NCI-H2171 (cell line): ENCODE results near the gene DLST.

Experiments
- DNase-seq: peaks from one replicate; lab custom pipeline; 2025; lab: John Stamatoyannopoulos, UW

The DLST gene

DNA sequence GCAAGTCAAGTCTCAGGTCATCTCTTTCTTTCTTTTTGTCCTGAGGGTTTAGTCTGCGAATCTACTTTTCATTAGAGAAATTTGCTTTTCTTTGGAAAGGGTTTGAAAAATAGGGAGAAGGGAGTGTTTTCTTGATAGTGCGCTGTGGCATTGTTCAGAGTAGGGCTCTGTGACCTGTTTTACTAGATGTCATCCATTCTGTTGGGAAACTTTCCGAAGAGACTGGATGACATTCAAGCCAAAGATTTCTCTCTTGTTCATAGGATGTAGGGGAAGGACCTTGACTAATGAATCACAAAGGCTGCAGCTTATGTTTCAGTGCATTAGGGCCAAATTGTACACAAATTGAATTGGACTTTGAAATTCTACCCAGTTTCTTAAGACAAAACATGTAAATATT lies 14.7 kb downstream of the DLST start:
- DNase-seq, result no peak

DNA sequence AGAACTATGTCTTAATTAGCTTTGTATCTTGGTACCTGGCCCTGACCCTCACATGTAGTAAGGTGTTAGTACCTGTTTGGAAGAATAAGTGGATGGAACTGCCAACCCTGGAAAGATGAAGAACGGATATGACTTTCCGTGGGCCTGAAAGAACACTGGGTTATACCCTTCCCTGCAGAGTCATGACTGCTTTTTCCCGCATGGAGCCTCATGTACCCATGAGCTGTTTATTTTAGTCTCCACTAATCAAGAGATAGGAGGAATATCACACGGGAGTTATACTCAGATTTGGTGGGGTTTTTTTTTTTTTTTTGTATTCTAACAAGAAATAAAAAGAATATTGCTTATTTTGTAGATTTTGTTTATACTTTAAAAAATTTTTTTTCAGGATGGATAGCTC lies 15.9 kb downstream of the DLST start:
- DNase-seq, result no peak

GRCh38 chr14:74898083-74898482 lies 16.4 kb downstream of the DLST start:
- no peak for DNase-seq

DNA sequence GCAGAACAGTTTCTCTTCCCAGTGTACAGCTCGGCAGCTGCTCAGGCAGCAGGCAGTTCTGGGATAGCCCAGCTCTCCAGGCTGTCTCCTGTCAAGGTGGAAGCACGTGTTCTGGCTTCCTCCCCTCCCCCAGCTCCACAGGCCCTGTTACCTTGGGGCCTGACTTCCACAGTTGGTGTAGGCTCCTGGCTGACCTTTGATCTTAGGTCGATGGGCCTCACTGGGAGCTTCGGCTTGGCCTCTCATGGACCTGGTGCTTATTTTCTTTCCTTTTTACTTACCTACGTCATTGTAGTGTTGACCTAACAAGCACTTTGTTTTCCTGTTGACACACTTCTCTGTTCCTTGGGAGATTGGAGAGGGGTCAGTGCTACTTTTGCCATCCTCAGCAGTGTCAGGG lies 17.0 kb downstream of the DLST start:
- no peak for DNase-seq

DNA sequence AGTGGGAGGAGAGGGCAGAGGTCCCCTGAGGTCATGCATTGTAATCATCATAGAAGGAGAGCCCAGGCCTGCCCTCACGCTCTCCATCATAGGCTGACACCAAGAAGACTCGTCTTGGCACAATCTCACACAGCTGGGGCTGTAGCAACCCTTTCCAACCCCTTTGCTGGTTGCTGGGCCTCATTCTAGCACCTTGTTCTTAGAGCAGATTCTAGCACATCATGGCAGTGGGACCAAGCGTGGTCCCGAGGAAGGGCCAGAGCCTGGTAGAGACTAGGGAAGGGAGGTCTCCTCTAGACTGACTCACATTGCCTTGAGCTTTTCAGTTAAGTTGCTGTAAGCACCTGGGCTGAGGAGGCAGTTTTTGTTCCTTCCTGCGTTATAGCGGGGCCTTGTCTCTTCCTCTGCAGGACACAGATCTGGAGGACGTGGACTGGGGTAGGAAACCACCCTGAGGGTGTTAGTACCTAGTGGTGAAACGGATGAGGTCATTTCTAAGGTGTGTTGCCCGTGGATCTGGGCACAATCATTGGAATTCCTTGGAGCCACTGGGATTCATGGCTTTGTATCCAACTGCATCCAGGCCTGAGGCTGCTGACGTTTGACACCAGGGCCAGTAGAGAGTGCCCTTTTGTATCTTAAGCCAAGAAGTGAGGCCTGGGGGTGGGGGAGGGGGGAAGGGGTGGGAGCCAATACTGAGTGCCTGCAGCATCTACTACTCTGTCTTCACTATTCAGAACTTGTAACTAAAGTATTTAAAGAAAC lies 21.4 kb downstream of the DLST start:
- no peak for DNase-seq

GRCh38 chr14:74904635-74905503 lies 23.2 kb downstream of the DLST start:
- DNase-seq, result no peak

DNA sequence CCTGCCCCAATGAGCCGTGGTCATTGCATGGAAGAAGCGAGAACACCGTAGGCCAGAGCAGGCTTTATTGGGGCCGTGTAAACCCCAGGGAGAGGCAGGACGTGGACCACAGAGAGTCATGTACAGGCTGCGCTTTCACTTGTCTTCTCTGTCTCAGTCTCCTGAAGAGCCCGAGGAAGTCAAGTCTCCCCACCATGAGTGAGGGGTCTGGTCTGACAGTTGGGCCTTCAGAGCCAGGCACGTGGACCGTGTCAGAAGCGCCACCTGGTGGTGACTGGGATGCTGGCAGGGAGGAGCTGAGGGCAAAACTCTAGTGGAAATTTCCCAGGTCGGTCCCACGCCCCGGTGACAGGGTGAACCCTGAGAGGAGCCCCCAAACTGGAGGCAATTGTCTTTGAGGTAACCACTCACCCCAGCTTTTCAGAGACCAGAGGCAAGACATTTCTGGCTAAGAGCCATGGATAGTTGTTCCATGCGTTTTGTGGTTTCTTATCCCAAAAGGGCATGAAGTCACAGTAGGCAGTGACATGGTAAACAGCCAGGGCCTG lies 24.0 kb downstream of the DLST start:
- DNase-seq, result no peak

GRCh38 chr14:74906925-74907521 lies 25.3 kb downstream of the DLST start:
- no peak for DNase-seq

DNA sequence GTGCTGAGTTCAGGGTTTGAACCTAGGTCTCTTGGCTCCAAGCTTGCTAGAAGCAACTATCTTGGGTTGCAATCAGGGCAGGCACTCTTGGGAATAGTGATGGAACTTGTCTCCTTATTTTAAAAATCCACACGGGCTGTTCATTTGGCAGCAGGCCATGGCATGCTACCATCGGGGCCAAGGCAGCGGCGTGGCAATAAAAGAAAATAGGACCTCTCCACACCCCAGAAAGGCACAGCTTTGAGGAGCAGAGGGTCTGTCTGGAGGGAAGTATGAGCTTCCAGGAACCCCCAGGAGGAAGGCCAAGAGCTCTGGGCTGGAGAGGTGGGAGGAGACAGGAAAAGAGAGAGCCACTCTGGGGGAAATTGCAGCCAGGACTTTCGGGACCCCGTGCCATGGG lies 26.0 kb downstream of the DLST start:
- peak; percentile 62 for DNase-seq

DNA sequence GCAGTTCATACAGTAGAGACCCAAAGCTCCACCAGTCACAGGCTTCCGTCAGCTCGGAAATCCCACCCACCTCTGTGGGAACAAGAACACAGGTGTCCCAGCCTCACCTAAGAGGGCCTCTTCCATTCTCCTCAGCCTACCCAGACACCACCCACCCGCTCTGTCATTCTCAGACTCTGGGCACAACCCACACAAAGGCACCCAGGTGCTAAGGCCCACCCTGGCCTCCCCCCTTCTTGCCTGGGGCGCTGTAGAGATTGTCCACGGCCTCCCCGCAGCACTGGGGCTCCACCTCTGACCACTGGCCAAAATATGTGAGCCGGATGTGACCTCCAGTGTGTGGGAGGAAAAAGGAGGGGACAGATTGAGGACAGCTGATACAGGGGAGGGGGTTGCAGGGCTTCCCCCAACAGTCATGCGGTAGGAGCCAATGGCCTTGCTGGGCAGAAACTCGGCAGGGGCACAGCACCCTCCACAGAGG lies 27.2 kb downstream of the DLST start:
- DNase-seq, result no peak

DNA sequence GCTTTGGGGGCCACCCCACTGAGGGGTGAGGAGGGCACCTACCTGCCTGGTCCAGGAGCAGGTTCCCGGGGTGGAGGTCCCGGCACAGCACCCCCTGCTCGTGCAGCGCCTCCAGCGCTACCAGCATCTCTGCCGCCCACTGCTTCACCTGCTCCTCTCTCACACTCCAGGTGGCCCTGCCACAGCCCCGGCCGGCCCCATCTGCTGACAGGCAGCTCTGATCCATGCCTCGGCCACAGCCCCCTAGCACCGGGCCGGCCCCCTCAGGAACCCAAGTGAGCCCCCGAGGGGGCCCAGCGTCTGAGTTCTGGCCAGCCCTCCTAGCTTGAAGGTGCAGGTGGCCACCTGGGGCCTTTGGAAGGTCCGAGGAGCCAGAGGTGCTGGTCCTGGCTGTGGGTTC lies 27.8 kb downstream of the DLST start:
- no peak for DNase-seq

DNA sequence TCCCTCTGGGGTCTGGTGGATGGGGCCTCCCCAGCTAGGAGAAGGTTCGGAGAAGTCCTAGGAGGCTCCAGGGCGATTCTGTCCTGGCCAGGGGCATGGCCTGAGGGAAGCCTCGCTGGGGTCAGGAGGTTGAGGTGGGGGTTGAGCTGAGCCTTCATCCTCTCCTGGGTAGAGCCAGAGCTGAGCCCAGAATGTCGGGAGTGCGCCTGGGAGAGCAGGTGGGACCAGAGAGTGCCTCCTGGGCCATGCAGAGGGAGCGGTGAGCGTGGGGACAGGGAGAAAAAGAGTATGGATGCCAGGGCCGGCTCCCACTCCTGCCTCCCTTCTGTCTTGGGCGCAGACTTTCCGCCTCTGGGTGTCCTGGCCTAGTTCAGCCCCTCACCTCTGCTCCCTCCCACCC lies 28.2 kb downstream of the DLST start:
- no peak for DNase-seq

- DNase-seq, result no peak
Measured at GRCh38 chr14:74910556-74910955, 28.8 kb downstream of the DLST start.

DNA sequence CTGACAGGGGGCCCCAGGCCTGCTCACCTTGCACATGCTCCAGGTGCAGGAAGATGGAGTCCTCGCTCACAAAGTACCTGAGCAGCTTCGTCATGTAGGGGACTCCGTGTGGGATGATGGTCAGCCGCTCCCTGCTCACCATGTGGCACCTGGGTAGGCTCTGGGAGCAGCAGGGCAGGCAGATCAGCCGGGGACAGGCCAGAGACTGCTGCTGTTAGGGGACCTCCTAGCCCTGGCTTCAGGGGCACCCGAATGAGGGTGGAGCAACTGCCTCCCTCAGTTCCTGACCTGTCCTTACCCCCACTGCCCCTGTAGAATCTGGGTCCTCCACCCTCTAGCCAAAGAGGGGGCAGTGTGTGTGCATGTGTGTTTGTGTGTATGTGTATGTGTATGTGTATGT lies 29.5 kb downstream of the DLST start:
- no peak for DNase-seq

- no peak for DNase-seq
Measured at GRCh38 chr14:74911704-74912103, 30.0 kb downstream of the DLST start.

DNA sequence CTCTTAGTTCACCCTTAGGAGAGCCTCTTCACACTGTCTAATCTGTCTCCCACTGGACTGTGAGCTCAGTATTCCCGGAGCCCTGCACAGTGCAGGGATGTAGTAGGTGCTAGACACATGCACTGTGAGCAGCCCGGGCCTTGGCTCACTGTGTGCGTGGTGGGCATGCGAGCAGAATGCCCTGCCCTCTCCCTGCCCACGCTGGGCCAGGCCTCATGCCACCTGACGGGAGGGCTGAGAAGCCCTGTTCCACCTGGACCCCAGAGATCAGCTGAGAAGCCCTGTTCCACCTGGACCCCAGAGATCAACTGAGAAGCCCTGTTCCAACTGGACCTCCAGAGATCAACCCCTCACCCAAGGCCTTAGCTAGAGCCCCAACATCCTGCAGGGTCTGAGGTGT lies 30.4 kb downstream of the DLST start:
- no peak for DNase-seq

DNA sequence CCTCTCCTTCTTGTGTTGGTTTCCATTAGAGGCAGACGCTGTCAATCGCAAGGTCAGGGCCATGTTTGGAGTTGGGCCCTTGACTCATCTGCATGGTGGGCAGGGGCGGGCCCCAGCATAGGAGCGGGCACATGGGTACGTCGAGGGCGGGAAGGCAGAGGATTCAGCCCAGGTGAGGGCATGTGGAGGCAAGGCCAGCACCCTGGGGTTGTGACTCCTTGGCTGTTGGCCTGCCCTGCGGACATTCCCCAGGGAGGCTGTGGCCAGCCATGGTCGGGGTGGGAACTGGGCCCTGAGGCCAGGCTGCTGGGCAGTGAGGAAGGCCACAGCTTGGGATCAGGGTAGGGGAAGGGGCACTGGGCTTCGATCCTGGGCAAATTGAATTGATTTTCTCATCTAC lies 31.1 kb downstream of the DLST start:
- no peak for DNase-seq

GRCh38 chr14:74913393-74913910 lies 31.7 kb downstream of the DLST start:
- no peak for DNase-seq

GRCh38 chr14:74913986-74914573 lies 32.4 kb downstream of the DLST start:
- no peak for DNase-seq

DNA sequence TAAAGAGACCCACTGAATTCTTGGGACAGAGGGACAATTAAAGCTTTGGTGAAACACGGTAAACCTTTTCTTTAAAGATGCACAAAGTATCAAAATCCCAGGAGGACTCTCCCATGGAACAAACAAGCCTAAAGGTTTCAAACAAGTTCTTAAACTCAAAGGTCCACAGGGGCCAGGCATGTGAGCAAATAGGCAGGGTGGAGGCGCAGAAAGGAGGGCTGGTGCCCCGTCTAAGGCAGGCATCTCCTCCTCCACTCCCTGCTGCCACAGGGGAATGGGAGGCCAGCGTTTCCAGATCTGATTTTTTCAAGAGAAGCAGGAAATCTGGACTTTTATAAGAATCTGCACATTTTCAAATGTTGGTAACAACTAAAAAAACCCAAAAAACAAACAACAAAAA lies 33.7 kb downstream of the DLST start:
- no peak for DNase-seq

GRCh38 chr14:74915826-74916225 lies 34.1 kb downstream of the DLST start:
- no peak for DNase-seq

DNA sequence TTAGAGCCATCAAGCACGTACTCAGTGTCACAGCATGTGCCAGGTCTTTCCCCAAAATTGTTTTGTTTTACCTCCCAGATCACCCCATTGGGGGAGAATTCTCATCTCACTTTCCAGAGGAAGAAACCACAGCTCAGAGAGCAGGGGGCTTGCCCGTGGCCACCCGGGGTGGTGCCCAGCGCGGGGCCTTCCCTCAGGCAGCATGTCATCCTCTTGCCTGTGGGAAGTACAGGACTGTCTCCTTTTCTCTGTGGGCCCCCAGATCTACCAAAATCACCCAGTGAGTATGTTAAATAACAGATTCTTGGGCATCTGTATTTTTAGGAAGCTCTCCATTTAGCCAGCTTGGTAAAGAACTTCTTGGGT lies 35.4 kb downstream of the DLST start:
- DNase-seq, result no peak
